GM19324 (cell line): Measurements from ENCODE around the gene CD164L2.
"Not testable (repeated sequence)": the region's sequence is repeated elsewhere in the genome, so short reads cannot be mapped to it uniquely, and the experiment has no call there.

ENCODE experiments used
- ATAC-seq: cut with Tn5 transposase; IDR thresholded peaks from one replicate; pipeline ENCODE4 v1.9.1; 2021; ENCODE audit warnings: mild to moderate bottlenecking, moderate library complexity; ENCODE audit not compliant: unreplicated experiment, low FRiP score

CD164L2 gene

GRCh38 chr1:27383039-27383605 is at the start of gene CD164L2:
TSS of gene CD164L2 (minus strand) at chr1:27383333. CDS start at chr1:27383239, 94 bp downstream.
- no peak for ATAC-seq

- not testable (repeated sequence) for ATAC-seq
Measured at GRCh38 chr1:27432725-27433124, 49.6 kb upstream of the CD164L2 start.

- ATAC-seq = no peak
Measured at GRCh38 chr1:27431601-27431940, 48.4 kb upstream of the CD164L2 start.

GRCh38 chr1:27430903-27431600 is 47.9 kb upstream of the CD164L2 start:
- ATAC-seq = no peak

GRCh38 chr1:27429029-27429425 is 45.9 kb upstream of the CD164L2 start:
- no peak for ATAC-seq

GRCh38 chr1:27428316-27429028 is 45.3 kb upstream of the CD164L2 start:
- no peak for ATAC-seq

GRCh38 chr1:27427816-27428315 is 44.7 kb upstream of the CD164L2 start:
- ATAC-seq = no peak

GRCh38 chr1:27427329-27427728 is 44.2 kb upstream of the CD164L2 start:
- no peak for ATAC-seq

- no peak for ATAC-seq
Measured at GRCh38 chr1:27423709-27424108, 40.6 kb upstream of the CD164L2 start.

GRCh38 chr1:27418326-27419185 is 35.4 kb upstream of the CD164L2 start:
- no peak for ATAC-seq

GRCh38 chr1:27417713-27418112 is 34.6 kb upstream of the CD164L2 start:
- no peak for ATAC-seq

- no peak for ATAC-seq
Measured at GRCh38 chr1:27416387-27417111, 33.4 kb upstream of the CD164L2 start.

GRCh38 chr1:27414091-27414490 is 31.0 kb upstream of the CD164L2 start:
- ATAC-seq = no peak

- ATAC-seq = no peak
Measured at GRCh38 chr1:27413004-27413403, 29.9 kb upstream of the CD164L2 start.

- ATAC-seq = no peak
Measured at GRCh38 chr1:27412502-27412901, 29.4 kb upstream of the CD164L2 start.

- no peak for ATAC-seq
Measured at GRCh38 chr1:27410709-27411108, 27.6 kb upstream of the CD164L2 start.

- no peak for ATAC-seq
Measured at GRCh38 chr1:27409669-27410068, 26.5 kb upstream of the CD164L2 start.

GRCh38 chr1:27408151-27408550 is 25.0 kb upstream of the CD164L2 start:
- no peak for ATAC-seq

- ATAC-seq = not testable (repeated sequence)
Measured at GRCh38 chr1:27406791-27407190, 23.7 kb upstream of the CD164L2 start.

- ATAC-seq = no peak
Measured at GRCh38 chr1:27406362-27406680, 23.2 kb upstream of the CD164L2 start.
